Activated naive CD4-positive, alpha-beta T cell treated with anti-CD3 and anti-CD28 coated beads, Interleukin-2, amount 50 U/mL, for 72 hours (primary cell): ENCODE data around the gene NIPAL4. TPM values are rescaled to one million over a fixed set of nuclear protein-coding genes. Genes with fewer than 3 reads are reported as not detected.

Experiments used
- ATAC-seq, 2 donors: fragments of 150-1000 bp; cut with Tn5 transposase; 2 replicates each; pipeline ENCODE4 v1.10.0; 2021; ENCODE audit warnings: mild to moderate bottlenecking in 2 of 2, moderate library complexity in 2 of 2
- DNase-seq, 2 donors: peaks; one replicate each; pipeline ENCODE4 v3.0.0; 2021 to 2022; ENCODE audit warnings: low spot score in 2 of 2
- H3K27ac Mint-ChIP-seq, 2 donors: one replicate each; pipeline ENCODE4 v1.8.0; 2022; ENCODE audit warnings: mild to moderate bottlenecking in 2 of 2, mixed read lengths in 2 of 2
- H3K36me3 Mint-ChIP-seq, 2 donors: one replicate each; pipeline ENCODE4 v1.8.0; 2022; ENCODE audit warnings: mixed read lengths in 2 of 2
- H3K9me3 Mint-ChIP-seq, 2 donors: one replicate each; pipeline ENCODE4 v1.8.0; 2022; ENCODE audit warnings: mixed read lengths in 2 of 2
- total RNA-seq, 2 donors: library from RNA; stranded (reverse); gene quantifications; one replicate each; pipeline ENCODE4 v1.2.3, GENCODE V29; 2022

The NIPAL4 gene
- total RNA-seq, 2 donors from 2014 or later, result 0.30 to 3.9 TPM

DNA sequence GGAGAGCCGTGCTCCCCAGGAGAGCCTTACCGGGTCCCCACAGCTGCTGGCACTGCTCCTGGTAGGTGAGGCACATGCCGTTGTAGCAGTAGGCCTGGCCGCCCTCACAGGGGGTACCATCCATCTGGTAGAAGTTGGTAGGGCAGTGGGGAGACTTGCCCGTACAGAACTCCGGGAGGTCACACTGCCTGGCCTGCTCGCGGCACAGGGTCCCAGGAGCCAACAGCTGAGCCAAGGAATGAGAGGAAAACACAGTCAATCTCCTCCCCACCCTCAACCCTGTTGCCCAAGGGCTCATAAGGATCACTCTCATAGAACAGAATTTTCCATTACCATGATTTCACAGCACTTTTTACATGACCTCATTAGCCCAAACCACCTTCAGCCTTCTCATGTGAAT, 36.9 kb downstream of the NIPAL4 start:
- no peak for DNase-seq
- Mint-ChIP-seq H3K36me3 (peaks cover 0 to 30% of the 10 kb centered on the region in 2 donors), H3K27ac (no peak overlapping the region), H3K9me3 (peaks cover 4 to 5% of the 10 kb centered on the region in 2 donors)
- no peak for ATAC-seq

DNA sequence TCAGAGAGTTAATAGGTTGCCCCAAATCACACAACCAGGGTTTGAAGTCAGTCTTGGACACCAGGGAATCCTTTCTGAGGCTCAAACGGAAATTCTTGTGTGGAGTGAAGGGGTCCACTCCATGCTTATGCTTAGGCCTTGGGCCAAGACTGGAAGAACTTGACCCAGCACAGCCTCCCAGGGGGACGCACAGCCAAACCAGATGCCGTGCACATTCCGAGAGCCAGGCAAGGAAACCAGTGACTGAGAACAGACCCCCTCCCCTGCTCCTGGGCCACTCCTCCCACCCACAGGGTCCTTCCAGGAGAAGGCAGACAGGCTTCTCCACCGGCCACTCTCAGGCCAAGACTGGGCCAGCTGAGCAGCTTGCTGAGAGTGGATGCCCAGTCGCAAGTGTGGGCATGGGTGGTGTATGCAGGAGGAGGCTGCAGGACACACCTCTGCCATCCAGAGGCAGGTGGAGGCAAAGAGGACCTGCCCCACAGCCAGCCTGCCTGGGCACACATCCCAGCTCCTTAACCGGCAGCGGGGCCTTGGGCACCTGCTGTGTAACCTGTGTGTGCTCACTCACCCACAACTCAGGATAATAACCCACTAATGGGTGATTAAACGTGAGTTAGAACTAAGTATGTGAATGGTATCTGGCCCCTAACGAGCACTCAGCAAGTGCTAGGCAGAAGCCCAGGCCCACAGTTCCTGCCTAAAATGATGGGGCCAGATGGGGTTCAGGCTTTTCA, 38.0 kb downstream of the NIPAL4 start:
- Mint-ChIP-seq H3K27ac (no peak overlapping the region), H3K36me3 (peaks cover 0 to 37% of the 10 kb centered on the region in 2 donors), H3K9me3 (peaks cover 4 to 5% of the 10 kb centered on the region in 2 donors)
- ATAC-seq, result no peak
- no peak for DNase-seq

DNA sequence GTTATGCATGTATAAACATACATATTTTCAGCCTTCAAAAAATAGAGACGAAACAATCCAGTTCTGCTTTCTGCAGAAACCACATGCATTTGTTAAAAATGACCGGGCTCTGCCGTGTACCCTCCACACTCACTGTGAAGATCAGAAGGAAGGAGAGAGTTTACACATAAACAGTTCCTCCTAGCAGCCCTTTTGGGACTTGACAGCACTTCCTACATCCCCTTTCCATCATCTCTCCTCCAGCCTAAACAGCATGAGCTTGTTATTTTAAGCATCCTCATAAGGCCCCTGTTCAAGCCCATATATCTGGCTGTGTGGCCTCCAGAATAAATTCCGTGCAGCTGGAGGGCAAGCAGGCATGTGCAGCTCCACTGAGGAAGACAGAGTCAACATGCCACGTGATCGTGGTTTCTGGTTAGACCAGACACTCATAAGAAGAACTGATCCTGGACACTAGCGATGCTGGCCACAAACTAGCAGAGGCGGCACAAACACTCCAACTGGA, 42.2 kb downstream of the NIPAL4 start:
- peaks cover 0 to 46% of the 10 kb centered on the region in 2 donors for H3K36me3 Mint-ChIP-seq
- peak in 1 of 2 donors; percentile 53 for ATAC-seq

DNA sequence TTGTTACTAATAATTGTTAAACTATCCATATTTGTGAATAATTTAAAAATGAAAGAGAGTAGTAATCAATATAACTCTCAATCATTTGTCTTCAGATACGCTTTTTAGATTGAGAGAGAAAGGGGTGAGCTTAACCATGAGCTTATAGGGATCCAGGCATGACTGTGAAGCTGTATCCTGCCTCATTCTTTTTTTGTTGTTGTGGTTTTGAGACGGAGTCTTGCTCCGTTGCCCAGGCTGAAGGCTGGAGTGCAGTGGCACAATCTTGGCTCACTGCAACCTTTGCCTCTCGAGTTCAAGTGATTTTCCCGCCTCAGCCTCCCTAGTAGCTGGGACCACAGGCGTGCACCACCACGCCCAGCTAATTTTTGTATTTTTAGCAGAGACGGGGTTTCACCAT, 44.0 kb downstream of the NIPAL4 start:
- ATAC-seq (no peak), DNase-seq (no peak)
- Mint-ChIP-seq H3K36me3 (peaks cover 0 to 55% of the 10 kb centered on the region in 2 donors), H3K9me3 (no peaks in the 10 kb centered on the region), H3K27ac (no peak overlapping the region)

More for the DNA sequence above, 42.2 kb downstream of the NIPAL4 start:
- Mint-ChIP-seq H3K9me3 (no peaks in the 10 kb centered on the region), H3K27ac (no peak overlapping the region)
- DNase-seq, result no peak

DNA sequence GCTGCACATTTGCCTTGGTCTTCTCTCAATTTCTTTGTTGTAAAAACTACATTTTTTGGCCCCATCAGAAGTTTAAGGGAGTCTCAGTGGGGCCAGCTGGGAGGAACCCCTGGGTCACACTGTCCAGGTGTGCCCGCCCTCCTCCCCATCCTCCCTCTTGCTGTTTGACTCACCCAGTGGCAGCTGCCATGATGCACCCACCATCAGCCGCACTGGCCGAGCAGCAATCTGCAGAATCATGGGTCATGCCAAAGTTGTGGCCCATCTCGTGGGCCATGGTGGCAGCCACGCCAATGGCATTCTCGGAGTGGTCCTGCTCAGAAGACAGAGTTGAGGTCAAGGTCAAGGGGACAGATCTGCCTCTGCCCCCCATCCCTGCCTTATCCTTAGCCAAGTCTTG, 45.5 kb downstream of the NIPAL4 start:
- DNase-seq (no peak), ATAC-seq (no peak)
- H3K27ac Mint-ChIP-seq, result peak overlapping the region in 1 of 2 donors; percentile 40
- H3K36me3 Mint-ChIP-seq, result peaks cover 0 to 57% of the 10 kb centered on the region in 2 donors
- H3K9me3 Mint-ChIP-seq, result no peaks in the 10 kb centered on the region

DNA sequence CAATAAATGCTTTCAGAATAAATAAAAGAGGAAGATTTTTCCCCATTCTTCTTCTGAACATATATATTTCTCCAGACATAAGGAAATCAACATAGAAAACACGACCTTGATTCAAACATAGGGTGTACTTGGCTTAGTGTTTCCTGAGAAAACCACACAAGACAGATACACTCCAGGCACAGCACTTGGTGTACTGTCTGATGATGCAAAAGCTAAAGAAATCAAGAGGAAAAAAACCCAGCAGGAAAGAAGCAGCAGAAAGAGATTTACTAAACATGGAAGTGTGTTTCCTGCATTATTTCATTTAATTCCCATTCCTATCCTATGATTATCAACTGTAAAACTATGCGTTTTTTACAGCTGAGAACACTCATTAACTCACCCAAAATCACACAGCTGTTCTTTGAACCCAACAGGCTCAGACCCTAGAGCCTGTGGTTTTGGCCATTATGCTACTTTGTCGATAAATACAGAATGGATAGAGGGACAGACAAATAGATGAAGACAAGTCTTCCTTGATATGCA, 46.1 kb downstream of the NIPAL4 start:
- DNase-seq (no peak), ATAC-seq (no peak)
- Mint-ChIP-seq H3K9me3 (no peaks in the 10 kb centered on the region), H3K36me3 (peaks cover 0 to 57% of the 10 kb centered on the region in 2 donors), H3K27ac (peak overlapping the region in 1 of 2 donors; percentile 40)

DNA sequence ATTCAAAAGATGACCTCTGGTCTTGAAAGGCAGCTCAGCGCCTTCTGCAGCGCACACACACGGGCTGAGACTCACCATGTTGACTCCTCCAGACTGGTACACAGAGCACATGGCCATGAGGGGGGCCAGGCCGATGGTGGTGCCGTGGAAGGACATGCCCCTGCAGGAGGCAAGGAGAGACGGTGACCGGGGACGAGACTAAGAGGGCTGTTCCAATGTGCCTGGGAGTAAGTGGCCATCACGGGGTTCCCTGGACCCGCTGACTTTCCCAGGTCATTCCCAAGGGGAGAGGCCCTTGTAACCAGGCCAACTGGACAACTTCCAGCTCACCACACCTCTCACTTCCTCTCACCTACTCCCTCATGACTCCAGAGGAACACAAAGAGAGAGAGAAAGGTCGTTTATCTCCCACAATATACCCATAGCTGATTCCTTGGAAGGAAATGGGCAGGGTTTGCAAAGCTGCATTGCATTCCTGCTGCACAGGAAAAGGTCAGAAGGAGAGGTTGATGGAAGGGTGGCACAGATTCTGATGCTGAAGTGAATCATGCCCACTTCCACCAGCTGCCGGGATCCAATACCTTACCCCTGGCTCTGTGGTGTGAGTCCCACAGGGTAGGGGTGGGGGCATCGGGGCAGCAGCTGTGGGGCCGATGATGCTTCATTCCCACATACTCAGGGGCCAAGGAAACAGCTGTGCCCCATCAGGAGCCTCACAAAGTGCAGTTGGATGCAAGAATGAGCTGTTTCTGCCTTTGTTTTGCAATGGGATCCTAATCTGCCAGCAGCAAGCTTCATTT, 47.2 kb downstream of the NIPAL4 start:
- no peak for ATAC-seq
- Mint-ChIP-seq H3K36me3 (peaks cover 0 to 58% of the 10 kb centered on the region in 2 donors), H3K9me3 (no peaks in the 10 kb centered on the region), H3K27ac (peak overlapping the region in 1 of 2 donors; percentile 65)
- DNase-seq, result no peak

DNA sequence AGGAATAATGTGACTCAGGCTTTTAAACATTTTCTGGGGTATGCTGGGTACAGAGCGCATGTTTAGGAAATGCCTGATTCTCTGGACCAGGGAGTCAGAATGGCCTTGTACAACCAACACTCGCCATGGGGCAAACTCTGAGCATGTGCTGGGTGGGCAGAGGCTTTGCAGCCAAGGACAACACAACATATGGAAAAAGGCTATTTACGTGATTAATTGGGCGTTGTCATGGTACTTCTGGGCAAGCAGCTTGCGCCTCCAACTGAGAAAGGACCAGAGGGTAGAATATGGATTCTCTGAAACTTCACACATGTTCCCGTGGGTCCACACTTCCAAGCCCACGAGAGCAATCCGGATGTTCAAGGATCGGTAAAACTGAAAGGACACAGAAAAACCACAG, 49.1 kb downstream of the NIPAL4 start:
- peaks cover 0 to 65% of the 10 kb centered on the region in 2 donors for H3K36me3 Mint-ChIP-seq
- DNase-seq (no peak), ATAC-seq (no peak)
- H3K27ac Mint-ChIP-seq, result no peak overlapping the region
- no peaks in the 10 kb centered on the region for H3K9me3 Mint-ChIP-seq

DNA sequence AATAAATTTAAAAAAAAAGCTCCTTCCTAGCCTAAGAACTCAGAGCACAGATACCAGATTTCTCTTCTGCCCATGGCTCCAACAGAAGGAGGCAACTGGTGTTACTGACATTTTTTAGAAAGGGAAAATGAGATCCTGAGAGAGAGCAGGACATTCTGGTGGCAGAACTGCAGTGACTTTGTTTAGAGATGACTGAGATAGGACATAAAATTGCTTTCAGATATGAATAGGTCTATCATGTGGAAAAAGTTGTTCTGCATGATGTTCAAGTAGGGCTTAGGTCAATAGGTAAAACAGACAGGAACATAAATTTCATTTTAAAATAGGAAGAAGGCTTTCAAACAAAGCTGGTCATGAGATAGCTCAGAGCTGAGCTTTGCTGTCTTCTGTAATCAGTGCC, 49.6 kb downstream of the NIPAL4 start:
- no peaks in the 10 kb centered on the region for H3K9me3 Mint-ChIP-seq
- DNase-seq, result no peak
- ATAC-seq, result peak in 1 of 2 donors; percentile 35
- H3K36me3 Mint-ChIP-seq, result peaks cover 0 to 66% of the 10 kb centered on the region in 2 donors
- H3K27ac Mint-ChIP-seq, result no peak overlapping the region

DNA sequence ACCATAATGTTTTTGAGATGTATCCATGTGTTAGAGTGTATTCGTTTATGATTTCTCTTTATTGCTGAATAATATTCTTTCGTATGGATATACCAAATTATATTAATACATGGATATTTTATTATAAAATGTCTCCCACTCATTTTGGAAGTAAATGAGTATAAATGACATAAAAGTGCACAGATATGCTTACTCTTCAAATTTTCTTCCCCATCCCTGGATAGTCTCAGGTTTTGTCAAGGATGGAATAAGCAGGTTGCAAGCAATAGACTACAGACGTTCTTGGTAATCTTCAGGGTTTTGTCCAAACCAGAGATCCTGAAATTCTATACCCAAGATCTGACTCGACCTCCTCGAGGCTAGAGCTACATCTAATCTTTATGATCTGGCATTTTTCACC, 50.7 kb downstream of the NIPAL4 start:
- ATAC-seq, result no peak

DNA sequence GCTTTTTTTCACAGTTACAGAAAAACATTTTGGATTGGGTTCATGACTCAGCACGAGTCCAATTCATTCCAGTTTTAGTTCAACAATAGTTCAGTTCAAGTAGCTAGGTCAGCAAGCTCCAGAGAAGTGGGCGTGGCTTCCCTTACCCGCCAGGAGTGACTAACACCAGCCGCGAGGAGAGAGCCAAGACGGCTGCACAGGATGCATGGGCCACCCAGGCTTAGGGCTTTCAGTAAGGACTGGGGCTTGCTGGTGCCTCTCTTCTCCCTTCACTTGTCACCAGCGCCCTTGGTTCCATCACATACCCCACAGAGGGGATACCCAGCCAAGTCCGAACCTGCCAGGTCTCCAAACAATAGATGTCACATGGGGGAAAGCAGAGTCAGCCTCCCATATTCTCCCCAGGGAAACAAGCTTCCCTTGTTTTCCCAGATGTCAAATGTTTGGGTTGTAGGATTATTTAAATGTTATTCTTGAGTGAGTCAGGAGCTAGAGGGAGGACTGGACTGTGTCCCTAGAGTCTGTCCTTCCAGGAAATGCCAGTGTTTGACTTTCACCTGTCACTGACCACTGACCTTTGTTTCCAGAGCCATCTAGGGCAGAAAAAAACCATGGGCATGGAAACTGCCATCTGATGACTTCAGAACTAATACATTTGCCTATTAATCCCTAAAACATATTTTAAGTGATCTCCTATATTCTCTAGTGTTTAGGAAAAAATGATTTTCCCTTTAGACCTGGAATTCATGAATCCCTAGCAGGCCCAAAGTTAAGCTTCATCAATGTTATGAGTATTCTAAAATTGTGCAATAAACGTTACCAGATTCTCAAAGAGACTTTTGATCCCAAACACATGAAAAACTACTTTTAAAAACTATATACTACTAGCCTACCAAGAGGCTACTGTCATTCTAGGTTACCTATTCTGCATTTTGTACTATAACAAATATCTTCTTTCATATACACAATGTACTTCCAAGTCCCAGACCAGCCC, 51.9 kb downstream of the NIPAL4 start:
- Mint-ChIP-seq H3K9me3 (no peaks in the 10 kb centered on the region), H3K36me3 (peaks cover 0 to 68% of the 10 kb centered on the region in 2 donors), H3K27ac (peak overlapping the region in 1 of 2 donors; percentile 67)
- no peak for ATAC-seq
- no peak for DNase-seq

More for the DNA sequence above, 50.7 kb downstream of the NIPAL4 start:
- no peak for DNase-seq
- no peak overlapping the region for H3K27ac Mint-ChIP-seq
- no peaks in the 10 kb centered on the region for H3K9me3 Mint-ChIP-seq
- H3K36me3 Mint-ChIP-seq, result peaks cover 0 to 73% of the 10 kb centered on the region in 2 donors

DNA sequence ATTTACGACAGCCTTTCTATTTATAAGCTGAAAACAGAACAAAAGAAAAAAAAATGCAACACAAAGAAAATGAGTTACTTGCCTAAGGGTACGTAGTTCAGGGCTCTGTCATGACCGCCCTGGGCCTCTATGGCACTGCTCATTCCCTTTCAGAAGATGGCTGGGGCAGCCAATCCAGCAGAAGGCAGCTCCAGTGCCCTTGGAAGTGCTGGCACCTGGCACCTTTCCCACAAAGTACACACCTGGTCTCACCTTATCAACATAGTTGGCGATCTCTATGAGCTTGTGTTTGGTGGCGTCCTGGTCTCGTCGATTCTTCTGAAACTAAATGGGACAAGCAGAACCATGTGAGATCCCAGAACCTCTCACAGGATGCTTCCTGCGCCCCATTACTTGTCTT, 53.2 kb downstream of the NIPAL4 start:
- Mint-ChIP-seq H3K27ac (peak overlapping the region in 1 of 2 donors; percentile 67), H3K9me3 (no peaks in the 10 kb centered on the region), H3K36me3 (peaks cover 0 to 78% of the 10 kb centered on the region in 2 donors)
- ATAC-seq (no peak), DNase-seq (no peak)

DNA sequence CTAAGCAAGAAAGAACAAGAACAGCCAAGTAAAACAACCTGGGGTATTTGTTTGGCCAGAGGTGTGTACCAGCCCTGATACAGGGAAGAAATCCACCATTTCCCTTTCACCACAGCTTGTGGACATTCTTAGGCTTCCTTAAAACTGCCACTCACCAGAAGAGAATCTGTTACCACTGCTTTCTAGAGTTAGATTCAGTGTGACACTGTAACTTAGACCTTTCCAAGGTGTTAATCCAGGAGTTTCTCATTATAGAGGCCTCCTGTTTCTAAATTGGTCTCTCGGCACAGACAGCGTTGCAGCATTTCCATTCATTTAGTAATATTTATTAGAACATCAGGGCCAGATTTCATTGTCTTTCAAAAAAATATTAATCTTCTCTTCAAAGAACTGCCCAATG, 55.0 kb downstream of the NIPAL4 start:
- Mint-ChIP-seq H3K27ac (peak overlapping the region in 1 of 2 donors; percentile 3), H3K9me3 (no peaks in the 10 kb centered on the region), H3K36me3 (peaks cover 0 to 73% of the 10 kb centered on the region in 2 donors)
- DNase-seq, result no peak
- ATAC-seq, result no peak

DNA sequence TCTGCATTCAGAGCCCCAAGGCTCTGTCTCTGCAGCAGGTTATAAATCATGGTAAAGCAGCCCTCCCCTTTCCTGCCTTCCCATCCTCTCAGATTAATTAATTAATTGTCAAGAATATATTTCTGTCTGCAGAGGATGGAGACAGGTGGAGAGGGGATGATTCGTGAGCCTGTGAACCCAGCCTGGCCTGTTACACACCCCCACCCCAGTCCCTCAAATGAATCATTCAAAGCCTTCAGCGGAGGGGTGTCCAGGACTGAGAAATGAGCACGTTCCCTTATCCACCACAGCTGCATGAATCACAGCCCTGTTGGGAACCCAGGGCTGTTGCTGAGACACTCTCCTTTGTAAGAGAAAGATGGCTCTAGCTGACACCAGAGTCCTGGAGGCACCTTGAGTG, 56.0 kb downstream of the NIPAL4 start:
- DNase-seq (peak; percentile 24 to 57), ATAC-seq (peak; percentile 90 to 96)
- Mint-ChIP-seq H3K27ac (no peak overlapping the region), H3K9me3 (no peaks in the 10 kb centered on the region), H3K36me3 (peaks cover 0 to 72% of the 10 kb centered on the region in 2 donors)

DNA sequence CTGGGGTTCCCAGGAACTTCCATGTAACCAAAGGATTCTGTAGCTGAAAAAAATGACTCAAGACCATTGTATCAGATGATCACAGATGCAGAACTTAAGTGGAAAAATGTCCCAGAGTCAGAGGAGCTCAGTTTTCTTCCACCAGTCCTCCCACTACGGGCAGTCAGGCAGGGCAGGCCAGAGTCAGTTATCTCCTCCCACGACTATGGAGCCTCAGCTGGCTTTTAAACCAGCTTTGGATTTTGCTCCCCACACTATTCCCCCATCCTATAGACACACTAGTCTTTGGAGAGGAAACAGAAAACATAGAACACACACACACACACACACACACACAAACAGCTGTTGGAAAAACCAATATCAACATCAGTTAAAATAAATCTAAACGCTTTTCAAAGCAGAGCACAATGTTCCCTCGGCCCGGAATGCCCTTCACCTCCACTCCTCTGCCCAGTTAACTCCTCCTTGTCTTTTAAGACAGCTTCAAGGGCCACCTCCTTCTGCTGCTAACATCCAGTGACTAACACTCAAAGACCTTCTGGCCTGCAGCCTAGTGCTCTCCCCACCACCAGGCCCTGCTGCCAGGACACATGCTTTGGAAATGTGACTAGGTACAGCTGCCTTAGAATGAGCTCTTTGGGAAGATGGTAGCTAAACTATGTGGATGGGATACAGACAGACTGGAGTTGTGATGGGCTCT, 56.8 kb downstream of the NIPAL4 start:
- H3K27ac Mint-ChIP-seq, result peak overlapping the region in 1 of 2 donors; percentile 75
- peaks cover 0 to 70% of the 10 kb centered on the region in 2 donors for H3K36me3 Mint-ChIP-seq
- DNase-seq (no peak), ATAC-seq (no peak)
- no peaks in the 10 kb centered on the region for H3K9me3 Mint-ChIP-seq
